Measurements from ENCODE around the gene TFEB. TPM values are rescaled to one million over a fixed set of nuclear protein-coding genes. Genes with fewer than 3 reads are reported as not detected.

Gene TFEB
- total and polyA plus RNA-seq, 2 donors (not counting 3 experiments of a cell fraction or from before 2014, with no cell fraction given) = 4.9 to 6.6 TPM

DNA sequence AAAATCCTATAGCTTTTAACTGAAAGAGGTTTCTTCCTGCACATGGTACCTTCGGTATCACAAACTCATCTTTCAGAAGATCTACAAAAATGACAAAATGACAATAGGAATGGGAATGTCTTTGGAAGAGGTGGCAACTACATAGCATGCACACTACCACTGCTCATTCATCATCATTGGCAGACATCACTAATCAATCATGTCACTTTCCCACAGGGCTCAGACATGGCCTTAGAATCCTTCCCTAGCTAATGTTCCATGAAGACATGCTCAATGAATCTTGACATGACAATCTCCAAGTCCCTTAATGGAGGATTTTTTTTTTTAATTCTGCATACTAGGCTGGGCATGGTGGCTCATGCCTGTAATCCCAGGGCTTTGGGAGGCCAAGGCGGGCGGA, 15.0 kb upstream of the TFEB start:
- TF ChIP-seq POLR2AphosphoS5 (IDR thresholded peaks at IDR 0.05; ENCODE audit: insufficient read depth, low read depth, low read length) (no peak), POLR2A (IDR thresholded peaks at IDR 0.05; ENCODE audit: low read depth, low read length) (no peak), FOS (IDR thresholded peaks at IDR 0.05; ENCODE audit: borderline replicate concordance, insufficient read depth, low read length) (no peak), MYC (IDR thresholded peaks at IDR 0.05; ENCODE audit: low read depth, low read length) (no peak), GATA2 (IDR thresholded peaks at IDR 0.05; ENCODE audit: insufficient read depth, insufficient read length, low read depth, low read length) (no peak), JUN (IDR thresholded peaks at IDR 0.05; ENCODE audit: borderline replicate concordance, insufficient read depth, insufficient read length, low read depth) (no peak), EZH2 (IDR thresholded peaks at IDR 0.05; ENCODE audit: borderline replicate concordance, low read depth, low read length, severe bottlenecking) (no peak)
- TF ChIP-seq, protein P1, sequence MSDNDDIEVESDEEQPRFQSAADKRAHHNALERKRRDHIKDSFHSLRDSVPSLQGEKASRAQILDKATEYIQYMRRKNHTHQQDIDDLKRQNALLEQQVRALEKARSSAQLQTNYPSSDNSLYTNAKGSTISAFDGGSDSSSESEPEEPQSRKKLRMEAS (IDR thresholded peaks at IDR 0.05; ENCODE audit: insufficient read depth, insufficient read length) = no peak
- TF ChIP-seq, protein P2, sequence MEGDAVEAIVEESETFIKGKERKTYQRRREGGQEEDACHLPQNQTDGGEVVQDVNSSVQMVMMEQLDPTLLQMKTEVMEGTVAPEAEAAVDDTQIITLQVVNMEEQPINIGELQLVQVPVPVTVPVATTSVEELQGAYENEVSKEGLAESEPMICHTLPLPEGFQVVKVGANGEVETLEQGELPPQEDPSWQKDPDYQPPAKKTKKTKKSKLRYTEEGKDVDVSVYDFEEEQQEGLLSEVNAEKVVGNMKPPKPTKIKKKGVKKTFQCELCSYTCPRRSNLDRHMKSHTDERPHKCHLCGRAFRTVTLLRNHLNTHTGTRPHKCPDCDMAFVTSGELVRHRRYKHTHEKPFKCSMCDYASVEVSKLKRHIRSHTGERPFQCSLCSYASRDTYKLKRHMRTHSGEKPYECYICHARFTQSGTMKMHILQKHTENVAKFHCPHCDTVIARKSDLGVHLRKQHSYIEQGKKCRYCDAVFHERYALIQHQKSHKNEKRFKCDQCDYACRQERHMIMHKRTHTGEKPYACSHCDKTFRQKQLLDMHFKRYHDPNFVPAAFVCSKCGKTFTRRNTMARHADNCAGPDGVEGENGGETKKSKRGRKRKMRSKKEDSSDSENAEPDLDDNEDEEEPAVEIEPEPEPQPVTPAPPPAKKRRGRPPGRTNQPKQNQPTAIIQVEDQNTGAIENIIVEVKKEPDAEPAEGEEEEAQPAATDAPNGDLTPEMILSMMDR (IDR thresholded peaks at IDR 0.05; ENCODE audit: extremely low read depth in 1 of 2, insufficient read depth in 1 of 2, low read depth in 1 of 2, low read length in 2 of 2) = no peak
- DNase-seq (ENCODE audit: low read depth, low spot score) (no peak), FAIRE-seq (no peak)
- H3K4me1 ChIP-seq (ENCODE audit: control insufficient read depth, extremely low read depth, insufficient read depth, low read length) = no peaks in the 10 kb centered on the region
- H4K20me1 ChIP-seq (replicated peaks; ENCODE audit: control insufficient read depth, extremely low read depth, insufficient read depth, low read length) = no peaks in the 10 kb centered on the region
- no TSS peak for BruUV-seq (replicated peaks)
- H3K27ac ChIP-seq (ENCODE audit: insufficient read depth, low read depth, low read length) = no peak overlapping the region
- ChIA-PET CTCF (no interaction called here), POLR2A (interaction anchor here (0.6 kb wide), 1 partner anchor 16 kb away, joined by 8 read pairs; no protein-coding TSS in a partner anchor)
- no peaks in the 10 kb centered on the region for H3K9me3 ChIP-seq (replicated peaks; ENCODE audit: control insufficient read depth, insufficient read depth, low read length)
- H3K9me1 ChIP-seq (replicated peaks; ENCODE audit: control insufficient read depth, extremely low read depth, insufficient read depth, low read length) = no peaks in the 10 kb centered on the region
- H3K4me3 ChIP-seq (replicated peaks in 1 of 3; ENCODE audit: insufficient read depth in 1 of 3, low read depth in 1 of 3, low read length in 3 of 3) = no peak overlapping the region
- no peaks in the 10 kb centered on the region for H3K79me2 ChIP-seq (ENCODE audit: control insufficient read depth, insufficient read depth, low read length)
- intact Hi-C loops (cut with micrococcal nuclease) (no loop called here), dilution Hi-C loops (cut with MboI; ENCODE audit: extremely low pct_ligation_motif_present, low sequenced_read_pairs) (no loop called here)
- no peaks in the 10 kb centered on the region for H3K36me3 ChIP-seq (ENCODE audit: control insufficient read depth in 2 of 2, extremely low read depth in 1 of 2, insufficient read depth in 2 of 2, low read length in 2 of 2)
- H3K9ac ChIP-seq (replicated peaks; ENCODE audit: extremely low read depth, insufficient read depth, low read length) = no peak overlapping the region
- no peak overlapping the region for H2AFZ ChIP-seq (ENCODE audit: low read depth, low read length)
- H3K4me2 ChIP-seq (ENCODE audit: insufficient read depth, low read length) = no peak overlapping the region
- H3K27me3 ChIP-seq (ENCODE audit: control insufficient read depth in 2 of 2, insufficient read depth in 2 of 2, low read length in 2 of 2) = peaks cover 6 to 7% of the 10 kb centered on the region in 2 experiments

Measured in endothelial cell of umbilical vein (primary cell).